ENCODE results near the gene CXXC5.
A peak's percentile ranks its signal among the peaks of the same experiment; 100 is the strongest.
"Not testable (repeated sequence)": the region's sequence is repeated elsewhere in the genome, so short reads cannot be mapped to it uniquely, and the experiment has no call there.

The CXXC5 gene

DNA sequence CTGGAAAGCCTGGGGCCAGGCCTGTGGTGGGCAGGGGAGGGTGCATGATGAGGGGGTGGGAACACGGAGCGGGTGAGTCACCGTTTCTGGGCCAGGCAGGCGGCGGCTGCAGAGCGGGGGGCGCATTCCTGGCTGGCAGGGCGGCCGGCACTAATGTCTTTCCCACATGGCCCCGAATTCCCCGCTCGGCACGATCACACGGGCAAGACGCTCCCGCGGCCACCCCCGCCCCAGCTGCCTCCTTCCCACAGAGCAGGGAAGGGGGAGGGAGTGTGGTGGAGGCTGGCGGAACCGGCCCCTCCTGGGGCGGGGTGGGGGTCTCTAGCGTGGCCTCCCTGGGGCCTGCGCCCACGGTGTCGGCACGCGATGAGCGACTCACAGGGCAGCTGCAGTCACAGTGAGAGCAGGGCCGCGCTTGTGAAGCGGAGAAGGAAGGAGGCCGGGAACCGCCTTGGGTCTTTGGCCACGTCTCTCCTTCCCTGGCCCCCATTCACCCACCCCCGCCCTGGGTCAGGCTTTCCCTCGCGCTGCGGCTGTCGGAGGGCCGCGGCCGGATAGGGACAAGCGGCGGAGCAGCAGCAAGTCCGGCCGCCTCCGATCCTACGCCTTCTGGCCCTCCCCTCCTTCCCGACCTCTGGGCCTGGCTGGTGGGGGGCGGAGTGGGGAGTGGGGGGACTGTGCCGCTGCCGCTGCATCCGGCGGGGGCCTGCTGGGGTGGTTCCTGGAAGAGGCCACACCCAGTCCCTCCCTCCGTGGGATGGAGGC, 48.9 kb downstream of the CXXC5 start:
- peak; percentile 92 for FAIRE-seq

- FAIRE-seq: no peak
These were observed 50.5 kb downstream of the CXXC5 start for GRCh38 chr5:139698490-139699146.

DNA sequence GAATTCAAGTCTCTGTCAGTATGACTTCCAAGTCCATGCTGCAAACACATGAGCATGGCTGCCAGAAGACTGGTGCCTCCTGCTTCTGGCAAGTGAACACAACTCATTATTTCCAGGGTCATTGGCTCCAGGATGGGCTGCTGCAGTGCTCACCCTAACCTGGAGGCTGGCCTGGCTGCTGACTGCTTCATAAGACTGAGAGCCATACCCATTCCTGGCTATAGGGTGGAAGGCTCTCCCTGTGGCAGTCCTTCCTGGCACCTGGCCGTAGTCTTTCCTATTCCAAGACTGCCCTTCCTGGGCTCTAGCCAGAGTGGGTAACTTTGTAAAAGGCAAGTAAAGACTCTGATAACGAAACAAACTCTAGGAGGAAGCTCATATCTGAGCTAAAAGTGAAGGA, 51.2 kb downstream of the CXXC5 start:
- no peak for FAIRE-seq

DNA sequence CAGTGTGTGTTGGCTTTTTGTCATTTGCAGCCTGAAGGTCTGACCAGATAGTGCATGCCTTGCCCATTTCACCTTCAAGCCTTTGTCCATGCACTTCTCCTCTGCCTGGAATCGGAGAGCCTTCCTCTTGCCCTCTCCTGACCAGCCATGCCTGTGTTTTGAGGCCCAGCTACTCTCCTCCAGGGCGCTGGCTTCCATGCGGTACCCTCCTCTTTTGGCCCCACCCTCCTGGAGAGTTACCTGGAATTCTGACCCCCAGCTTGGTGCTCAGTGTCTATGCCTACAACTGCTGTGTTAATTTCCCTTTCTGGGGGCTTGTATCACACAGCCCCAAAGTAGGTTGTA, 52.5 kb downstream of the CXXC5 start:
- no peak for FAIRE-seq

- peak; percentile 98 for FAIRE-seq
These were observed 53.0 kb downstream of the CXXC5 start for GRCh38 chr5:139701056-139701741.

DNA sequence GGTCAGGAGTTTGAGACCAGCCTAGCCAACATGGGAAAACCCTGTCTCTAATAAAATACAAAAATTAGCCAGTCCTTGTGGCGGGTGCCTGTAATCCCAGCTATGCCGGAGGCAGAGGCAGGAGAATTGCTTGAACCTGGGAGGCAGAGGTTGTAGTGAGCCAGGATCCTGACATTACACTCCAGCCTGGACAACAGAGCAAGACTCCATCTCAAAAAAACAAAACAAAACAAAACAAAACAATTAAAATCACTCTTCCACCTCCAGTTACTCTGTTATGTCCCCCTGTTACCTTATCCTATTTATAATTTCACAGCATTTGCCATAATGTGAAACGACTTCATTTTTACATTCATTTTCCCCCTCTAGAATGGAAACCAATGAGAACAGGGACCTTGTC, 54.4 kb downstream of the CXXC5 start:
- FAIRE-seq: no peak

DNA sequence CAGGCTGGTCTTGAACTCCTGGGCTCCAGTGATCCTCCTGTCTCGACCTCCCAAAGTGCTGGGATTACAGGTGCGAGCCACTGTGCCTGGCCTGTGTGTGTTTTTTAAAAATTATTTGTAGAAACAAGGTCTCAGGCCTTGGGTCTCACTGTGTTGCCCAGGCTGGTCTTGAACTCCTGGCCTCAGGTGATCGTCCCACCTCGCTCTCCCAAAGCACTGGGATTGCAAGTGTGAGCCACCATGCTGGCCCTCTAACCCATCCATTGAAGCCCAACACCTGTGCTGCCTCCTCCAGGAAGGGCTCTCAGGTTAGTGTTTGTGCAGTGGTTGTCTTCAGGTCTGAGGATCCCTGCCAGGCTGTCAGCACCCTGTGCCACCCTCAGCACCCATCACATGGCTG, 56.6 kb downstream of the CXXC5 start:
- FAIRE-seq: no peak

- no peak for FAIRE-seq
These were observed 57.0 kb downstream of the CXXC5 start for GRCh38 chr5:139705191-139705590.

DNA sequence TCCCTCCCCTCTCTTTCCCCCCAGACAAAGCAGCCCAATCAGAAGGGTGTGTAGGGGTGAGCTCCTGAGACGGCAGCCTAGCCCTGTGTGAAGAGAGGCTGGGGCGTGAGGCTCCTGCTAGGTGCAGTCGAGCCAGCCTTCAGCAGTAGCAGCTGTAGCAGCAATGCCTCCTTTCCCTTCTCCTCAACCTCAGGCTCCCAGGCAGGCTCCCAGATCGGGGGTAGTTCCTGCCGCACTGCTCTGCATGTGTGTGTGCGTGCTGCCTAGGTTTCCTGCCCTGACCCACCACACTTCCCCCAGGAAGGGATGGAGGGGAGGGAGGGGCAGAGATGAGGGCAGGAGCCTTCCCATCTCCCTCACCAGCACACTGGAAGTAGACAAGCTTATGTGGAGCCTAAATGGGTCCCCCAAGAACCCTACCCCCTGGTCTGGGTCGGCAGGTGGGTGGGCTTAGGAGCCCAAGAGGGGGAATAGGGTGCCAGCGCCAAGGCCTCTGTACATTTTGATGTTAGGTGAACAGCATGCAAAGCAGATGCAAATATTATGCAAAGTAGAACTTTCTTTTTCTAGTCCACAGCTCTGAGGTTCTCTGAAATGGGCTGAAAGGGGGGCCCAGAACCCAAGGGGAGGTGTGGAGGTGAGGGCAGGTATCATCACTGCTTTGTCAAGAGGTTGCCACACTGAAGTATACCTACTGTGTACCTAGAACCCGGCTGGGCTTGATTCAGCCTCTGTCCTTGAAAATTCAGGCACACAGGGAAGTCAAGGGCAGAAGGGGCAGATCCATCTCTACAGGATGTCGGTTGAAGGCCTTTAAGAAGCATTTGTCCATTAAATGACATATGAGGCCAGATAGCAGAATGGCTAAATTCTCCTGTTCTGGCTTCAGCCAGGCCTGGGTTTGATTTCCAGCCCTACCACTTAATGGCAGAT, 57.8 kb downstream of the CXXC5 start:
- FAIRE-seq: no peak

- no peak for FAIRE-seq
These were observed 59.4 kb downstream of the CXXC5 start for GRCh38 chr5:139707445-139708003.

- no peak for FAIRE-seq
These were observed 60.3 kb downstream of the CXXC5 start for GRCh38 chr5:139708434-139708861.

DNA sequence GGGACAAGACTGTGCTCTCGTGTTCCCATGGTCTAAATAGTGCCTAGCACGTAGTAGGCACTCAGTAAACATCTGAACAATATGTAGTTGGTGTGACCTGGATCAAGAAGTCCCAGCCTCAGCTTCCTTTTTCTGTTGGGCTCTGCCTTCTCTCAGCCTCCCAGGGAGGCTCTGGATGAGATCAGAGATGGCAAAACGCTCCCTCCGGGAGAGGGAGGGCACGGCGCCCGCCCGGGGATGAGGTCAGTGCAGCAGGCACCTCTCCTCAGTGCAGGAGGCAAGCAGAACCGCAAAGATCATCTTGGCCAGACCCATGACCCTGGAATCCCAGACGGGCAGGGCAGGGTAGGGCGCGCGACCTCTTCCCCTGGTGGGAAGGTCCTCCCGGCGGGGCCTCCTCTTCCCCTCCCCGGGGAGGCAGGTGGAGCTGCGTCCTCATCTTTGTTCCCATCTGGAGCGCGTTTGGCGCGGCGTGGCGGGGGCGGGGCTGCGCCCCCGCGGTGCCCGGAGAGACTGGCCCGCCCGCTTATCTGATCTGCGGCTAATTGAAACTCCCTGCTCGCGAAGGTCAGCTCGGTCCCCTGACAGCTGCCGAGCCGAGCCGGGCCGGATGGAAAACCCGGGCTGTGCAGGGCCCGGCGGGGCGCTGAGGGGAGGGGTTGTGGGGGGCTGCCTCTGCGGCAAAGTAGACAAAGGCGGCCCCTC, 60.9 kb downstream of the CXXC5 start:
- peak; percentile 6 for FAIRE-seq

DNA sequence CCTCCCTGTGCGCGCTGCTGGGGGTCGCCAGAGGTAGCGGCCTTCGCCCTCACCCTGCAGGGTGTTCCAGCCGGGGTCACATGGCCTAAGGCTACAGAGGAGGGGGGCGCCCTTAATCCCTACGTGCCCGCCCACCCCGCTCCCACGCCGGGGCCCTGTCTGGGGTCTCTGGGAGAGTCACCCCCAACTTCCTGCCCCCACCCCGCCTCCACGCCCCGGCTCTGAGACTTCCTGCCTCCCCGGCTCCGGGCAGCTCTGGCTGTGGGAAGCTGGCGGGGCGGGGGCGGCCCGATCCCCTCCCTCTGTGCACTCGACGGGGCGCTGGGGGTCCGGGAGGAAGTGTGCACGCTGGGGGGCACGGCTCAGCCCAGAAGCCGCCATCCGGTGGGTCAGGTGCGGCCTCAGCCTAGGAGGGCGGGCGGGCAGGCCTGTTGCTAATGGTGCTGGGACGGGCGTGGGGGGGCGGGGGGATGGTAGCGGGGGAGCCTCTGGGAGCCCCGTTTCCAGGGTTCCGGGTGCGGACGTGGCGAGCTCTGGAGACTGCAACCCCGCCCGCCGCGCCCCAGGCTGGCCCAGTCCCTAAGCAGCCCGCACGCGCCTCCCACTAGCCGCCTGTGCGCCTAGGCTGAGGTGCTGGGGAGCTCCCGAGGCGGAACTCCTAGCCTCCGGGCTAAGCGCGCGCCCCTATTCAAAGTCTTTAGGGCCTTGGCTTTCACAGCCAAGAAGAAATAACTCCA, 61.6 kb downstream of the CXXC5 start:
- FAIRE-seq: no peak

DNA sequence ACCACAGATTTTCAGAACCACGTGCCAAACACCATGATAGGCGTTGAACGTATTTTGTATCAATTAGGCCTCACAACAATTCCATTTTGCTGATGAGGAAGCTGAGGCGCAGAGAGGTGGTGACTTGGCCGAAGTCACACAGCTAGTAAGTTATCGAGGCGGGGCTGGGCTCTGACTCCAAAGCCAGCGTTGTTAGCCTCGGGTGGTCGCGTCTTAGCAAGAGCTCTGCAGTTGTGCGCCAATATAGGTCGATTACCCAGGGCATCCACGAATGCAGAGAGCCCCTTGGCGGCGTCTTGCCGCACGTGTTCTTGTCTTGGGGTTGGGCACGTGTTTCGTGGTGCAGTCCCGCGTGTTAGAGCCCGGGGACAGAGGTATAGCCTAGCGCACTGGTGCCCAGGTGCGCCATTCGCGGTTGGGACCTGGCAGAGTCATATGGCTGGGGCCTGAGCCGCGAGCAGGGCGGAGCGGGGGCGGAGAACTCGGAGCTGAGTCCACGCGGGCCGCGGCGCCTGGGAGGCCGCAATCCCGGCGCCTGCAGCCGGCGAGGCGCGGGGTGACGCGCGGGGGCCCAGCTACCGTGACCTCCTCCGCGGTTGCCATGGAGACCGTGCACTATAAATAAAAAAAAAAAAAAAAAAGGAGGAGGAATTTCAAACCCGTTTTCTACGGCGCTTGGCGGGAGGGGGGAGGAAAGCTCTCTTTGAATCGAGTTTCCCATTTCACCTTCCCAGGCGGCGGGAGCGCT, 62.3 kb downstream of the CXXC5 start:
- peak; percentile 25 for FAIRE-seq

GRCh38 chr5:139711067-139711905, 63.1 kb downstream of the CXXC5 start:
- no peak for FAIRE-seq

- FAIRE-seq: no peak
These were observed 63.7 kb downstream of the CXXC5 start for GRCh38 chr5:139711906-139712224.

DNA sequence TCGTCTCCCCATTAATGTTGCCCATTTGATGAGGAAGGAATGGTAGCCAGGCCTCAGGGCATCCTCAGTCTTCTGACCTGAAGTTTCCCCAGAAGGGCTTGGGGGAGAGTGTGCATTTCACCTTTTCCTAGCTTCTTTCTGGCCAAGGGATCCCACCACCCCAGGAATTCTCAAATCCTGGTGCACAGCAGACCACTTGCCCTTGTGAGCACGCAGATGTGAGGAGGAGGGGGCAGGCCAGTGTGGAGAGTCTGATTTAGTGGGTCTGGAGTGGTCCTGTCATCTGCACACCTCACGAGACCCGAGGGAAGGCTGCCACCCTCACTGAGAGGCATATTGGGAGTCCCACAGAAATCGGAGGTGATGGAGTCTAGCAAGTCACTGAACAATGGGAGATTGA, 64.3 kb downstream of the CXXC5 start:
- FAIRE-seq: no peak

DNA sequence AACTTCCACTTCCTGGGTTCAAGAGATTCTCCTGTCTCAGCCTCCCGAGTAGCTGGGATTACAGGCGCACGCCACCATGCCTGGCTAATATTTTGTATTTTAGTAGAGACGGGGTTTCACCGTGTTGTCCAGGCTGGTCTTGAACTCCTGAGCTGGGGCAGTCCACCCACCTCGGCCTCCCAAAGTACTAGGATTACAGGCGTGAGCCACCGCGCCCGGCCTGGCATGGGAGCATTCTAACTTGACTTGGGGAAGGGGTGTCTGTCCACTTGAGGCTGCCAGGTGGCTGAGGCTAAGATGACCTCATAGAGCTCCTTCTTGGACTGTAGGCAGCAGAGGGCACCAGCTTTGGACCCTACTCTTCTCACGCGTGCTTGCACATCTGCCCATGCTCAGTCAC, 65.7 kb downstream of the CXXC5 start:
- FAIRE-seq: not testable (repeated sequence)

- no peak for FAIRE-seq
These were observed 69.1 kb downstream of the CXXC5 start for GRCh38 chr5:139717221-139717620.

- FAIRE-seq: not testable (repeated sequence)
These were observed 70.3 kb downstream of the CXXC5 start for GRCh38 chr5:139718403-139718802.
